ENCODE data around the gene ZFP57. TPM values are rescaled to one million over a fixed set of nuclear protein-coding genes. Genes with fewer than 3 reads are reported as not detected.

The ZFP57 gene
- total RNA-seq, 1 donor from 2014 or later: 5.5 TPM

DNA sequence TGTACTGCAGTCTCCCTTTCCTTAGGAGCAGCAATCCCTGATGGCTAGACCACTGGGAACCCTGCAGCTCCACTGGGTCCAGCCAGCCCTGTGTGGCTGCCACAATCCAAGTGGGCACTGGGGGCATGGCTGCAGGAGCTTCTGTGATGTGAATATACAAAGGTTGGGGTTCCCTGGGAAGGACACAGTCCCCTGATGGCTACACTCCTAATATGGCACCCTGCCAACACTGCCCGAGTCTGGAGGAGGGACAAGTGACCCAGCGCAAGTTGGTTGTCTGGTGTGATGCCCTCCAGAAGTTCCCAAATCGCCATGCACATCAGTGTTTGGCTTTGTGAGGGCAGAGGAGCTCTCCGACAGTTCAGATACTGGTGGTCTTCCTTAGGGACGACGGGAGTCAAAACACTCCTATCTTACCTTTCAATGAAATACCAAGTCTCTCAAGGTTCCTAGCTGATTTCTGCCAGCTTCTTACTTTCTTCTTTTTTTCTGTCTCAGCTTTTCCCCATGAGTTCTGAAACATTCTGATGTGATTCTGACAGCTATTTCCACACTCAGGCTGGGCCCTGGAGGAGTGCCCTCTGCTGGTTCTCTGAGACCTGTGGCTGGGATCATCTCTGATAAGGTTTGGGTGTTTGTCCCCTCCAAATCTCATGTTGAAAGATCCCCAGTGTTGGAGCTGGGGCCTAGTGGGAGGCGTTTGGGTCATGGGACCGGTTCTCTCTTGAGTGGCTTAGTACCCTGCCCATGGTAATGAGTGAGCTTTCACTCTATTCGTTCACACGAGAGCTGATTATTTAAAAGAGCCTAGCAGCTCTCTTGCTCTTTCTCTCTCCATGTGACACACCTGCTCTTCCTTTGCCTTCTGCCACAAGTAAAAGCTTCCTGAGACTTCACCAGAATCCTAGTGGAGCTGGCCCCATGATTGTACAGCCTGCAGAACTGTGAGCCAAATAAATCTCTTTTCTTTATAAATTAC lies 15.5 kb upstream of the ZFP57 start:
- Mint-ChIP-seq H3K27ac (no peak overlapping the region), H3K27me3 (peaks cover 5% of the 10 kb centered on the region), H3K36me3 (ENCODE audit: low read depth) (peaks cover 2% of the 10 kb centered on the region), H3K4me1 (peaks cover 4% of the 10 kb centered on the region), H3K4me3 (no peak overlapping the region), H3K9me3 (peaks cover 4% of the 10 kb centered on the region)
- ChIA-PET POLR2A (interaction anchor here (0.6 to 1.0 kb wide), 3 partner anchors 13 to 46 kb away, joined by 3 to 10 read pairs (median 6); no protein-coding TSS in a partner anchor), CTCF (interaction anchor here (1.3 to 1.9 kb wide), 3 partner anchors 9 to 42 kb away, joined by 4 to 9 read pairs (median 4); no protein-coding TSS in a partner anchor)
- intact Hi-C loops (cut with micrococcal nuclease): no loop called here
- peak; percentile 42 for ATAC-seq (ENCODE audit: low read depth)
- TF ChIP-seq CTCF (IDR thresholded peaks at IDR 0.05): no peak
- no peak for DNase-seq

DNA sequence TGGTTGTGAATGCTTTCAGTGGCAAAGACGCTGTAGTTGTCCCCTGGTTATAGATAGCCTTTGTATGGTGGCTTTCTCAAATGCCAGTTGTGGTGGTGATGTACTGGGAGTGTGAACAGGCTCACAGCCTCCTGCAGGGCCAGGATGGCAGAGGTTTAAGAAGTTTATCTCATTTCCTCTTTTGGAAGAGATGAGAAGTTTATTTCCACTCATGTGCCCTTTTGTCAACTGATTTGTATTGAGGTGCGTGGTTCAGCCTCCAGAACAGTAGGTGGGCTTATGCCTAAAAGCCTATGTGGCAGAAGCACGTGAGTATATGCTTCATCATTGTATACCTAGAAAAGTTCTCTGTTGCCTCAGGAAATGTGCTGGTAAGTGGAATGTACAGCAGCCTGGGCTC lies 13.7 kb upstream of the ZFP57 start:
- CTCF ChIA-PET: no interaction called here
- ATAC-seq (ENCODE audit: low read depth) (no peak), DNase-seq (no peak)
- no peak for TF ChIP-seq CTCF (IDR thresholded peaks at IDR 0.05)
- peaks cover 4% of the 10 kb centered on the region for H3K9me3 Mint-ChIP-seq
- peaks cover 2% of the 10 kb centered on the region for H3K36me3 Mint-ChIP-seq (ENCODE audit: low read depth)
- H3K27ac Mint-ChIP-seq: no peak overlapping the region
- H3K4me1 Mint-ChIP-seq: peaks cover 4% of the 10 kb centered on the region
- intact Hi-C loops (cut with micrococcal nuclease): no loop called here
- POLR2A ChIA-PET: interaction anchor here (0.7 kb wide), 2 partner anchors 9 to 35 kb away, joined by 3 to 5 read pairs; no protein-coding TSS in a partner anchor
- peaks cover 1% of the 10 kb centered on the region for H3K27me3 Mint-ChIP-seq
- no peak overlapping the region for H3K4me3 Mint-ChIP-seq

GRCh38 chr6:29685718-29686326 lies 4.9 kb upstream of the ZFP57 start:
- Mint-ChIP-seq H3K36me3 (ENCODE audit: low read depth) (no peaks in the 10 kb centered on the region), H3K4me1 (peaks cover 4% of the 10 kb centered on the region), H3K27ac (no peak overlapping the region), H3K4me3 (no peak overlapping the region), H3K9me3 (no peaks in the 10 kb centered on the region), H3K27me3 (peaks cover 2% of the 10 kb centered on the region)
- no peak for TF ChIP-seq CTCF (IDR thresholded peaks at IDR 0.05)
- POLR2A ChIA-PET: no interaction called here
- CTCF ChIA-PET: interaction anchor here (1.1 kb wide), 1 partner anchor 163 kb away, joined by 3 read pairs; no protein-coding TSS in a partner anchor
- intact Hi-C loops (cut with micrococcal nuclease): no loop called here
- DNase-seq (no peak), ATAC-seq (ENCODE audit: low read depth) (no peak)

GRCh38 chr6:29681811-29682210 lies 859 bp upstream of the ZFP57 start:
- DNase-seq (no peak), ATAC-seq (ENCODE audit: low read depth) (no peak)
- peaks cover 6% of the 10 kb centered on the region for H3K27me3 Mint-ChIP-seq
- intact Hi-C loops (cut with micrococcal nuclease): no loop called here
- peak overlapping the region; percentile 19 for H3K4me3 Mint-ChIP-seq
- H3K4me1 Mint-ChIP-seq: peaks cover 20% of the 10 kb centered on the region
- no peak for TF ChIP-seq CTCF (IDR thresholded peaks at IDR 0.05)
- no peaks in the 10 kb centered on the region for H3K36me3 Mint-ChIP-seq (ENCODE audit: low read depth)
- ChIA-PET CTCF (interaction anchor here (1.2 kb wide), 1 partner anchor 28 kb away, joined by 4 read pairs; no protein-coding TSS in a partner anchor), POLR2A (interaction anchor here (0.7 to 0.8 kb wide), 2 partner anchors 17 to 28 kb away, joined by 5 to 8 read pairs; no protein-coding TSS in a partner anchor)
- no peaks in the 10 kb centered on the region for H3K9me3 Mint-ChIP-seq
- H3K27ac Mint-ChIP-seq: no peak overlapping the region

GRCh38 chr6:29680416-29680815 lies 536 bp downstream of the ZFP57 start:
- peak; percentile 56 for ATAC-seq (ENCODE audit: low read depth)
- DNase-seq: no peak
- CTCF ChIA-PET: no interaction called here

More at GRCh38 chr6:29680416-29680815, 536 bp downstream of the ZFP57 start:
- POLR2A ChIA-PET: no interaction called here
- peaks cover 6% of the 10 kb centered on the region for H3K27me3 Mint-ChIP-seq
- intact Hi-C loops (cut with micrococcal nuclease): no loop called here
- peaks cover 20% of the 10 kb centered on the region for H3K4me1 Mint-ChIP-seq
- H3K27ac Mint-ChIP-seq: peak overlapping the region; percentile 25
- no peaks in the 10 kb centered on the region for H3K9me3 Mint-ChIP-seq
- H3K36me3 Mint-ChIP-seq (ENCODE audit: low read depth): no peaks in the 10 kb centered on the region
- TF ChIP-seq CTCF (IDR thresholded peaks at IDR 0.05): no peak
- H3K4me3 Mint-ChIP-seq: peak overlapping the region; percentile 87
